GM18907 (cell line): ENCODE data around the gene DCAF7.

Experiments used
- ATAC-seq: cut with Tn5 transposase; IDR thresholded peaks from one replicate; pipeline ENCODE4 v1.9.1; 2021; ENCODE audit warnings: mild to moderate bottlenecking, moderate library complexity; ENCODE audit not compliant: unreplicated experiment

DCAF7 gene

DNA sequence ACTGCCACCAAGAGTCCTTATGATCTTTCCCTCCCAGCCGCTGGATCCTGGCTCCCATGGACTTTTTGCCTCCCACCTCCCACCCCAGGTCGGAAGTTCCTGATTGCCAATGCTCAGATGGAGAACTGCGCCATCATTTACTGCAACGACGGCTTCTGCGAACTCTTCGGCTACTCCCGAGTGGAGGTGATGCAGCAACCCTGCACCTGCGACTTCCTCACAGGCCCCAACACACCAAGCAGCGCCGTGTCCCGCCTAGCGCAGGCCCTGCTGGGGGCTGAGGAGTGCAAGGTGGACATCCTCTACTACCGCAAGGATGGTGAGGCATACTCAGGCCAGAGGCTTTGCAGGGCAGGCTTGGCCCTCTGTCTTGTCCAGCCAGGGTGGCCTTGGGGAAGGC, 26.2 kb upstream of the DCAF7 start:
- no peak for ATAC-seq

DNA sequence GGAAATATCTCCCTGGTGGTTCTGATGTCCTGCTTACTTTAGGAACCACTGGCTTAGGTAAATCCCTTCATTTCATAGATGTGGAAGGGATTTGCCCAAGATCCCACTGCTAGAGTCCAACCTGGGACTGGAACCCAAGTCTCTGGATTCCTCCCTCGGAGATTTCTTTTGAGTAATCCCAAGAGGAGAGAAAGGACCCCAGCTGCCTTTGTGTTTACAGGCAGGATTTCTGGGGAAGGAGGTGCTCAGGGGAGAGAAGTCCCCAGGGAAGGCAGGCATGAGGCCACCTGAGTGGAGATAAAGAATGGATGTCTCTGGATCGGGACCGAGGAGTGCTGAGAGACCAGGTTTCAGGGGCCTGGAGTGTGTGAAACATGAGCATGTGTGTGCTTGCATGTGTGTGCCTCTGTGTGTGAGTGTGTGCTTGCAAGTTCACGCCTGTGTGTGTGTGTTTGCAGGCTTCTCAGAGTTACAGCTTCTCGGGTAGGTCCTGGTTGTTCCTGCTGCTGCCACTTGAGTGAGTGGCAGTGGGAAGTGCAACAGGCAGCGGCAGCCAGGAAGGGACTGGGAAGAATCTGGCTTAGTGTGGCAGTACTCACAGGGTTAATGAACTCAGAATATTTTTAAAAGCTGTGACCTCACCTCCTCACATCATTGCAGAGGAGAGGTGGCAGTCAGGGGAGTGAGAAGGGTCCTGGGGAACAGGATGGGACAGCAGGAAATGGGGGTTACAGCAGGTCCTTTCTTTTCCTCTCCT, 24.9 kb upstream of the DCAF7 start:
- no peak for ATAC-seq

- ATAC-seq = no peak
These were observed 23.4 kb upstream of the DCAF7 start for GRCh38 chr17:63526861-63527260.

DNA sequence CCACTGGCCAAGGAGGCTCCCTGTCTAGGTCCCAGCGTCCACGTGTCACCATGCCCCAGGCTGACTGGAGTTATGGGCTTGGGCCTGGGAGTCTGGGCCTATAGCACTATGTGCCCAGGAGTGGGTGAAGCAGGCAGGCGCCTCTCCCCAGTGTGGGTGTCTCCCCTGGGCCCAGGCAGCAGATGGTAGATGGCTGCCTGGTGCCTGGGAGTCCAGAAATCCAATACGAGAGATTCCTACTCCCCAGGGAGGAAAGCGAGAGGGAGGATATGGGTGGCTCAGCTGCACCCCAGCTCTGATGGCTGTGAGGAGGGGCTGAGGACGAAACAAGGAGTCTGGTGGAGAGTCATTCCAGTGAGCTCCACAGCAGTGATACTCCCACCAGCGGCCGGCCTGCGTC, 22.1 kb upstream of the DCAF7 start:
- no peak for ATAC-seq

DNA sequence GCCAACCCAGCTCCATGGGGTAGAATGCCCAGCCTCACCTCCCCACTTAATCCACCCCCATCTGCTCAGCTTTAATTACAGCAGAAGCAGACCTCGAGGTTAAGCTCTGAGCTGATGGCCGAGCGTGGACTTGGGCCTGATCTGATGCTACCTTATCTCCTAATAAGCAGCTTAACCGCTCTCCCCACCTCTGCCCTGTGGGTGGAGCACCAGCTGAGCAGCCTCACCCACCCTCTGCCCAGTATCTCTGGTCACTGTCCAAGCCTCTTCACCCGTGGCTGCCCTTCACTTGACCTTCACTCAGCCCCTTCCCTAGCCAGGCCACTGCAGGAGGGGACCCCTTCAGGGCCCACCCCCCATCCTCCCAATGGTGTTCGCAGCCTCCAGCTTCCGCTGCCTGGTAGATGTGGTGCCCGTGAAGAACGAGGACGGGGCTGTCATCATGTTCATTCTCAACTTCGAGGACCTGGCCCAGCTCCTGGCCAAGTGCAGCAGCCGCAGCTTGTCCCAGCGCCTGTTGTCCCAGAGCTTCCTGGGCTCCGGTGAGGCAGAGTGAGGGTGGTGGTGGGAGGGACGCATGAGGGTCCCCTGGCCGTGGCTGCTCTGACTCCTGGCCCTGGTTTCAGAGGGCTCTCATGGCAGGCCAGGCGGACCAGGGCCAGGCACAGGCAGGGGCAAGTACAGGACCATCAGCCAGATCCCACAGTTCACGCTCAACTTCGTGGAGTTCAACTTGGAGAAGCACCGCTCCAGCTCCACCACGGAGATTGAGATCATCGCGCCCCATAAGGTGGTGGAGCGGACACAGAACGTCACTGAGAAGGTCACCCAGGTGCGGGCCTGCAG, 20.3 kb upstream of the DCAF7 start:
- ATAC-seq = no peak

DNA sequence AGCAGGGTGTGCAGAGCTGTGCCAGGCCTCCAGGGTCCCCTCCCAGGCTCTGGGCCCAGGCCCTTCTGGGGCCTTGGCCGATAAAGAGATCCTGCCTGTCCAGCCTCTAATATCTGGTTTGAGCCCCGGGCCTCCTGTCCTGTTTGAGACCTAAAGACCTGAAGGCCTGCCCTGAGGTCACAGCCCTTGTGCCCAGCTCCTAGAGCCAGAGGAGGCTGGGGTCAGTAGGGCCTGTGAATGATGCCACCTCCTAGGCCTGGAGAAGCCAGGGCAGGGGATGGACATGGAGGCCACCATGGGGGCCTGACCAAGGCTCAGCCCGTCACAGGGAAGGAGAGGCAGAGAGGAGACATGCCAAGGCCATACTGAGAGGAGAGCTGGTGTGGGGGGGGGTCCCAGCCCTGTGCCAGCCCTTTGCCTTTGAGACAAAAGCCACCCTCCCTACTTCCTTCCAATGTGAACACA, 19.7 kb upstream of the DCAF7 start:
- no peak for ATAC-seq

GRCh38 chr17:63531022-63531965, 19.0 kb upstream of the DCAF7 start:
- no peak for ATAC-seq

DNA sequence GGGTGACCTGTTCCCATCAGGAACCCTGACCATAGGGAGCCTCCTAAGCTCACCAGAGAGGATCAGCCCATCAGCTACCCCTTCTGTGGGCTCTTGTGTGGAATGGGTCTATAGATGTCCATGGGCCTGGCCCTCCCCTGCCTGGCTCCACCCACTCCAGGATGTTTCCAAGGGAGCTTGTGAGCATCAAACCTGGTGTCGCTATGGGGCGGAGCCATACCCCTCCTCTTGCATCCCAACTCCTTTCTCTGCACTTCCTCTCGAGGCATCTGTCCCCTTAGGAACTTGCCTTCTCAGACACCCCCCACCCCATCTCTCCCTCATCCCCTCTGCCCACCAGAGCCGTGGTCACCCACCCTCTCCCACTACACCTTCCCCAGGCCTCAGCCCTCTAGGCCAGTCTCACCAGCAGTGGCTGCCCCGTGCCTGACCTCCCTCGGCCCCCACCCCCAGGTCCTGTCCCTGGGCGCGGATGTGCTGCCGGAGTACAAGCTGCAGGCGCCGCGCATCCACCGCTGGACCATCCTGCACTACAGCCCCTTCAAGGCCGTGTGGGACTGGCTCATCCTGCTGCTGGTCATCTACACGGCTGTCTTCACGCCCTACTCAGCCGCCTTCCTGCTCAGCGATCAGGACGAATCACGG, 16.7 kb upstream of the DCAF7 start:
- ATAC-seq = no peak

GRCh38 chr17:63534078-63534570, 16.2 kb upstream of the DCAF7 start:
- ATAC-seq = no peak

DNA sequence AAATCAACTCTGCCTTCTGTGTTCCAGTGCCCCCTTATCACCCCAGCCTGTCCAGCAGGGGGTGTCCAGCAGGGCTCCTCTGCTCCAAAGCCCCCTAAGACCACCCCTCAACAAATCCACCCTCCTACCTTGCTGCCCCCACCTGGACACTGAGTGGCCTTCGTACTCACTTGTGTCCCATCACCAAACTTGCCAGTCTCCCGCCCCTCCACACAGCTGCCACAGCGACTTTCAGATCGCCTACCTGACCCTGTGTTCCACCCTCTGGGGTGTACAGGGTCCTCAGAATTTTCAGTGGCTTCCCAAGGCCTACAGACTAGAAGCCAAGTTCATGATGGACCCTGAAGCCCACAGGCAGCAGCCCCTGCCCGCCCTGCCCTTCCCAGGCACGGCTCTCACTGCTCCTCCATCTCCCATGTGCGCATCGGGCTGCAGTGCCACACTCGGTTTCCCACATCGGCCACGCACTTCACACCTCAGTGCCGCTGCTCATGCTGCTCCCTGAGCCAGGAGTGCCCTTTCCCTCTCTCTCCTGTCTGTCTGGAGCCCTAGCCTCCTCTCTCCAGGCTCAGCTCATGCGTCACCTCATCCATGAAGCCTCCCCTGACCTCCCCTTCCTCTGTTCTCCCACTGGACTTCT, 15.3 kb upstream of the DCAF7 start:
- ATAC-seq = no peak

DNA sequence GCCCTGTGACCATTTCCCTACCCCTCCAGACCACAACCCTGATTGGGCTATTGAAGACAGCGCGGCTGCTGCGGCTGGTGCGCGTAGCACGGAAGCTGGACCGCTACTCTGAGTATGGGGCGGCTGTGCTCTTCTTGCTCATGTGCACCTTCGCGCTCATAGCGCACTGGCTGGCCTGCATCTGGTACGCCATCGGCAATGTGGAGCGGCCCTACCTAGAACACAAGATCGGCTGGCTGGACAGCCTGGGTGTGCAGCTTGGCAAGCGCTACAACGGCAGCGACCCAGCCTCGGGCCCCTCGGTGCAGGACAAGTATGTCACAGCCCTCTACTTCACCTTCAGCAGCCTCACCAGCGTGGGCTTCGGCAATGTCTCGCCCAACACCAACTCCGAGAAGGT, 14.6 kb upstream of the DCAF7 start:
- no peak for ATAC-seq

- no peak for ATAC-seq
These were observed 13.3 kb upstream of the DCAF7 start for GRCh38 chr17:63537001-63537400.

GRCh38 chr17:63537991-63538692, 12.1 kb upstream of the DCAF7 start:
- no peak for ATAC-seq

- no peak for ATAC-seq
These were observed 11.3 kb upstream of the DCAF7 start for GRCh38 chr17:63538693-63539595.

GRCh38 chr17:63540590-63540989, 9.7 kb upstream of the DCAF7 start:
- no peak for ATAC-seq

DNA sequence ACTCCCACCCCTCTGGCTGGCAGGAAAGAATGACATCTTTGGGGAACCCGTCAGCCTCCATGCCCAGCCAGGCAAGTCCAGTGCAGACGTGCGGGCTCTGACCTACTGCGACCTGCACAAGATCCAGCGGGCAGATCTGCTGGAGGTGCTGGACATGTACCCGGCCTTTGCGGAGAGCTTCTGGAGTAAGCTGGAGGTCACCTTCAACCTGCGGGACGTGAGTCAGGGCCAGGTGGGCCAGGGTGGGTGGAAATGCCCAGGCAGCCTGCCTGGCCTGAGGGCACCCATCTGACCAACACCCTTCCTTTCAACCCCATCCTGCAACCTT, 8.1 kb upstream of the DCAF7 start:
- no peak for ATAC-seq

- ATAC-seq = no peak
These were observed 7.1 kb upstream of the DCAF7 start for GRCh38 chr17:63542942-63543821.
